SH-SY5Y (cell line): ENCODE data around the gene HRC.

Source experiments
- GATA2 ChIP-seq: IDR thresholded peaks from 2 replicates; pipeline ENCODE4 v1.6.1; 2011; ENCODE audit warnings: mild to moderate bottlenecking, low read depth, low read length
- GATA3 ChIP-seq: IDR thresholded peaks from 2 replicates; pipeline ENCODE4 v1.6.1; 2011; ENCODE audit warnings: low read depth, mild to moderate bottlenecking, low read length, moderate library complexity

The HRC gene

DNA sequence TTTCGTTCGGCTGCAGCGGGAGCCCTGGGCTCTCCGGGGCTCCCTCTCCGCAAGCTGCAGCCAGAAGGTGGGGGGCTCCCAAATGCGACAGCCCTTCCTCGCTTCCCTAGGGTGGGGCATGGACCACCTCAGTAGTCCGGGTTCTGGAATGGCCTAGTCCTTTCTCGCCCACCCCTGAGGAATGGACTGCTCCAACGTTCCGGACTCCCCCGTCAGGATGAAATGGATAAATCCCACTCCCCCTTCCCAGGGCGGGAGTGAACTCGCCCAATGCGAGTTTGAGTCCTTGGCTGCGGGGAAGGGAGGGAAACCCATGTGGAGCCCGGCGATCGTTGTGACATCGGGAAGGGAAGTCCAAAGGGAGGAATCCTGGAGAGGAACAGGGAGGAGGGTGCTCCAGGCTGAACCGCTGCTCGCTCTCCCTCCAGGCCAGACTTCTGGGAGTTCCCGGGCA is 5.5 kb downstream of the HRC start:
- no peak for TF ChIP-seq GATA2
- TF ChIP-seq GATA3: no peak

- TF ChIP-seq GATA3 (no peak), GATA2 (no peak)
Measured at GRCh38 chr19:49148784-49149651, 6.2 kb downstream of the HRC start.

- TF ChIP-seq GATA3 (no peak), GATA2 (no peak)
Measured at GRCh38 chr19:49148044-49148682, 7.0 kb downstream of the HRC start.

GRCh38 chr19:49145573-49146407 is 9.4 kb downstream of the HRC start:
- TF ChIP-seq GATA2 (no peak), GATA3 (no peak)

DNA sequence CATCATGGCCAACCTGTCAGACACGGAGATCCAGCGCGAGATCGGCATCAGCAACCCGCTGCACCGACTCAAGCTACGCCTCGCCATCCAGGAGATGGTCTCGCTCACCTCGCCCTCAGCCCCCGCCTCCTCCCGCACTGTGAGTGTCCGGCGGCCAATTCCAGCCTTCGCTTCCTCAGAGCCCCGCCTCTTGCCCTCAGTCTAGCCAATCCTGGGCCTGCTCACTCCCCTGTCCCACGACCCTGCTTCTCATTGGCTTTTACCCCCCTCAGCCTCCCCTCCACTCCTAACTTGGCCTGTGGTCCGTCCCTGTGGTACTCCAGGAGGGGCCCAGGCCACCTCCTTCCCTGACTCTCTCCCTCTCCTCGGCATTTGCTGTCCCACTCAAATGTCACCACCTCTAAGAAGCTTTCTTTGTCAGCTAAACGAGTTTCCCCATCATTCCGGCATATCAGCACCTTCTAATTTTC is 12.3 kb downstream of the HRC start:
- TF ChIP-seq GATA2 (peak; percentile 52; the same call in 1 of the 2 replicates), GATA3 (no peak)

GRCh38 chr19:49141352-49141751 is 13.8 kb downstream of the HRC start:
- TF ChIP-seq GATA3: no peak
- TF ChIP-seq GATA2: no peak

- no peak for TF ChIP-seq GATA2
Measured at GRCh38 chr19:49140951-49141350, 14.2 kb downstream of the HRC start.

- no peak for TF ChIP-seq GATA3
- no peak for TF ChIP-seq GATA2
Measured at GRCh38 chr19:49136771-49137171, 18.4 kb downstream of the HRC start.

GRCh38 chr19:49135686-49136085 is 19.5 kb downstream of the HRC start:
- TF ChIP-seq GATA2: no peak
- no peak for TF ChIP-seq GATA3

DNA sequence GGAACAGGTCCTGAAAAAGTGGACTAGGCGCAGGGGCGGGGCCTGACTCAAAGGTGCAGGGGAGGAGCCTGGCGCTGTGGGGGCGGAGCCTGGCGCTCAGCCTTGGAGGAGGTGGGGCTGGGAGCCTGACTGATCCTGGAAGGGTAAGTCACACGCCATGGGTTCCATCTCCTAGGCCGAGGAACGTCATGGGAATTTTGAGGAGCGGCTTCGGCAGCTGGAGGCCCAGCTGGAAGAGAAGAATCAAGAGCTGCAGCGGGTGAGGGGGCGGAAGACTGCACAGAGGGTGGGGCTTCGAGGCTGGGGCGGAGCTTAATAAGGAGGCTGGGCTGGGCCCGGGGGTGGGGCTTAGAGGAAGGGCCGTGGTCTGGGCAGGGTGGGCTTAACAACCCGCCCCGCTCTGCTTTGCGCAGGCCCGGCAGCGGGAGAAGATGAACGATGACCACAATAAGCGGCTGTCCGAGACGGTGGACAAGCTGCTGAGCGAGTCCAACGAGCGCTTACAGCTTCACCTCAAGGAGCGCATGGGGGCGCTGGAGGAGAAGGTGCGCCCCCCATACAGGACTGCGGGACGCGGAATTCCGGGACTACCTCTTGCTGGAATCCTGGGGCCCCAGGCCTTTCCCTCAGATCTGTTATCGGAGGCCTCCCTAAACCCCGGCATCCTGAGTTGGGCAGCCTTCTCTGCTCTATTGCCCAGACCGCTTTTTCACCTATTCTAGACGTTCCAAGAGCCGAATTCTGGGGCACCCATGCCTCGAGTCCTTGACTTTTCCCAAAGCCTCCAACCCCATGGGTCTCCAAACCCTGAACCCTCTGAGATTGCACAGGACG is 21.4 kb downstream of the HRC start:
- no peak for TF ChIP-seq GATA2

GRCh38 chr19:49132974-49133609 is 22.1 kb downstream of the HRC start:
- TF ChIP-seq GATA2 (no peak), GATA3 (no peak)

DNA sequence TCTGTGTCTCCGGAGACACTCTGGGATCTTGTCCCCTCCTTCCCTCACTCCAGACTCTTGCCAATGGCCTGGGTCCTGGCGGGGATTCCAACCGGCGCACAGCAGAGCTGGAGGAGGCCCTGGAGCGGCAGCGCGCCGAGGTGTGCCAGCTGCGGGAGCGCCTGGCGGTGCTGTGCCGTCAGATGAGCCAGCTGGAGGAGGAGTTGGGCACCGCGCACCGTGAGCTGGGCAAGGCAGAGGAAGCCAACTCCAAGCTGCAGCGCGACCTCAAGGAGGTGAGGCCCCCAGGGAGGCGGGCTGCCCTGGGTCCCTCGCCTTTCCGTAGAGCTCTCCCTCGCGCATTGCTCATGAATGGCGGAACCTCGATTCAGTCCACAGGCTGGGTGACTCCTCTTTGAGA is 24.9 kb downstream of the HRC start:
- TF ChIP-seq GATA3 (no peak), GATA2 (no peak)

- no peak for TF ChIP-seq GATA2
- no peak for TF ChIP-seq GATA3
Measured at GRCh38 chr19:49129238-49129583, 26.0 kb downstream of the HRC start.
